Aorta (tissue), 5 donors: ENCODE data around the gene UBQLN4. TPM values are rescaled to one million over a fixed set of nuclear protein-coding genes. Genes with fewer than 3 reads are reported as not detected.

Experiments
- ATAC-seq: fragments of 200-7000 bp; cut with Tn5 transposase; one replicate; pipeline ENCODE4 v1.9.1; 2022; ENCODE audit warnings: moderate library complexity; ENCODE audit not compliant: low FRiP score
- DNase-seq, 2 donors: peaks; one replicate each; pipeline ENCODE4 v3.0.0-alpha.2; 2020
- H3K27ac ChIP-seq, 2 donors: one replicate each; pipeline ENCODE4 v1.5.1; 2013; ENCODE audit warnings: low read length in 2 of 2, mild to moderate bottlenecking in 2 of 2, moderate library complexity in 2 of 2, control low read depth in 1 of 2, inconsistent platforms in 1 of 2, low read depth in 1 of 2
- H3K27me3 ChIP-seq, 2 donors: one replicate each; pipeline ENCODE4 v1.6.1; 2013; ENCODE audit warnings: control low read depth in 1 of 2, low read length in 1 of 2, mild to moderate bottlenecking in 1 of 2, moderate library complexity in 1 of 2; ENCODE audit not compliant: insufficient read depth in 2 of 2, control insufficient read depth in 1 of 2
- H3K36me3 ChIP-seq, 2 donors: one replicate each; pipeline ENCODE4 v1.6.1; 2013; ENCODE audit warnings: control low read depth in 1 of 2, low read length in 1 of 2, mild to moderate bottlenecking in 1 of 2; ENCODE audit not compliant: insufficient read depth in 2 of 2, control insufficient read depth in 1 of 2
- H3K4me1 ChIP-seq, 2 donors: one replicate each; pipeline ENCODE4 v1.6.1; 2013; ENCODE audit warnings: low read length in 2 of 2, control low read depth in 1 of 2, mild to moderate bottlenecking in 1 of 2, moderate library complexity in 1 of 2; ENCODE audit not compliant: insufficient read depth in 2 of 2, control insufficient read depth in 1 of 2
- H3K4me3 ChIP-seq, 2 donors: one replicate each; pipeline ENCODE4 v1.5.1; 2013; ENCODE audit warnings: low read length in 2 of 2, control low read depth in 1 of 2, mild to moderate bottlenecking in 1 of 2
- H3K9me3 ChIP-seq: one replicate; pipeline ENCODE4 v1.6.1; 2013; ENCODE audit warnings: mild to moderate bottlenecking, low read length; ENCODE audit not compliant: control insufficient read depth
- WGBS, 2 donors: extraction: QIAGEN DNeasy Blood & Tissue Kit; methylation state at CpG; one replicate each; pipeline ENCODE4 v1.1.7; 2013; 5-methylcytosine and 5-hydroxymethylcytosine counted together
- intact Hi-C, 2 donors: fragments of 100-400 bp; cut with DNase I; formaldehyde crosslinking; loops; one replicate each; pipeline versions ENCODE4 v1.14.2 to v1.15.0; 2022
- polyA plus RNA-seq, 2 donors: library from polyadenylated mRNA; stranded (reverse); fragments of 200-250 nt; gene quantifications; one replicate each; pipeline ENCODE4 v1.2.3, GENCODE V29; 2013
- total RNA-seq, 2 donors: library from RNA; stranded (reverse); fragmentation: NEBNext Ultra II Directional; extraction: Animal tissue kit (Norgen Biotek cat#: 25700); gene quantifications; one replicate each; pipeline ENCODE4 v1.2.1, GENCODE V29; 2021
- donor health status: healthy with polysubstance abuse.
- donor health status: Bipolar disorder and iron deficiency.
- donor health status: DM: no; HTN: no; CAD: no.
- donor health status: DM: no; HTN: no; CAD: no.
- donor health status: DM: yes; HTN: yes; CAD: no.

The UBQLN4 gene
- total and polyA plus RNA-seq, 4 donors: 14.5 to 25.7 (median 19.9) TPM

GRCh38 chr1:156096640-156097391 lies 43.2 kb upstream of the UBQLN4 start:
- no peaks in the 10 kb centered on the region for H3K27me3 ChIP-seq
- H3K36me3 ChIP-seq: no peaks in the 10 kb centered on the region
- no peaks in the 10 kb centered on the region for H3K9me3 ChIP-seq
- H3K4me3 ChIP-seq: no peak overlapping the region
- DNase-seq: peak; percentile 94 to 97
- 8 to 12% methylated on average over 14 of the region's 14 CpGs for WGBS, 2 donors
- peak overlapping the region; percentile 5 to 72 for H3K27ac ChIP-seq
- ATAC-seq: peak; percentile 96
- intact Hi-C loops: loop anchor here (1.0 to 2.0 kb wide), 3 partner anchors 32 to 124 kb away; no protein-coding TSS in a partner anchor
- H3K4me1 ChIP-seq: no peaks in the 10 kb centered on the region

DNA sequence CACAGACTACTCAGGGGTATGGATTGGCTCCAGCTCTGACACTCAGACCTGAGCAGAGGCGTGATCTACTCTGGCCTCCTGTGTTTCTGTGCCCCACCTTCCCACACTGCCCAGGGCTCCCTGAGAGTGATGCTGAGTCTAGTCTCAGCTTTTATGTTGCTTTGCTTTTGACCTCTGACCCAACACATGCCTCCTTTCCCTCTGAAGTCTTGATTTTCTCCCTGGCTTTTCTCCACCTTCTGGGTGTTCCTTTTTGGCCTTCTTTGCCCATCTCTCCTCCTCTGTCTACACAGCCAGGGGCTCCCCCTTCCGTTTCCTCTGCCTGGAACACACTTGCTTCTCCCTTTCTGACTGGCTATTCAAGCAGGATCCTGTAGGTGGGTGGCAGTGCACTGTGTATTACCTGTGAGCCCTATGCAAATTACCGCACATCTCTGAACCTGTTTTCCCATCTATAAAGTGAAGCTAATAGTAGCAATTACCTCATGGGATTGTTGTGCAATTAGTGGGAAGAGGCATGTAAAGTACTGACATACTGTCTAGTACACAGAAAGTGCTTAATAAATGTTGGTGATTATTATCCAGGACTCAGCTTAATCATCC lies 42.4 kb upstream of the UBQLN4 start:
- Histone ChIP-seq H3K4me3 (no peak overlapping the region), H3K9me3 (no peaks in the 10 kb centered on the region), H3K27ac (no peak overlapping the region), H3K36me3 (no peaks in the 10 kb centered on the region), H3K4me1 (no peaks in the 10 kb centered on the region), H3K27me3 (no peaks in the 10 kb centered on the region)
- WGBS, 2 donors: 70 to 79% methylated on average over 3 of the region's 3 CpGs
- intact Hi-C loops: loop anchor here (1.0 to 2.0 kb wide), 3 partner anchors 33 to 125 kb away; no protein-coding TSS in a partner anchor
- DNase-seq: no peak
- no peak for ATAC-seq

GRCh38 chr1:156091610-156092009 lies 38.0 kb upstream of the UBQLN4 start:
- 64 to 72% methylated on average over 2 of the region's 2 CpGs for WGBS, 2 donors
- Histone ChIP-seq H3K27me3 (no peaks in the 10 kb centered on the region), H3K27ac (no peak overlapping the region), H3K4me1 (no peaks in the 10 kb centered on the region), H3K4me3 (no peak overlapping the region), H3K36me3 (no peaks in the 10 kb centered on the region), H3K9me3 (no peaks in the 10 kb centered on the region)
- ATAC-seq: no peak
- DNase-seq: no peak
- intact Hi-C loops: no loop called here

DNA sequence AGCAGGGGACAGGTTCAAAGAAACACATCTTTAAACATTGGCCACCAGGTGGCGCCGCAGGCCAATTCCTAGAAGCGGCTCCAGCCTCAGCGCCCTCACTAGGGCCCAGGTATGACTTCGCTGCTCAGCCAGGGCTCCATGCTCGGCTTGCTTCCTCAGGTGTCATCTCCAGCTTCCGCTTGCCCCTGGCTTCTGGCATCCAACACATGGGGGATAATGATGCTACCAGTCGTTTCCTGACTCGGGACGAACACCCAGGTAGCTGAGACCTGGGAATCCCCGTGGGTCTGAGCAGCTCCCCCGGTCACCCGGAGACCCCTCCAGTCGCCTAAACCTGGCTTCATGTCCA lies 37.2 kb upstream of the UBQLN4 start:
- 34 to 35% methylated on average over 14 of the region's 14 CpGs for WGBS, 2 donors
- Histone ChIP-seq H3K27ac (no peak overlapping the region), H3K4me1 (no peaks in the 10 kb centered on the region), H3K36me3 (no peaks in the 10 kb centered on the region), H3K27me3 (no peaks in the 10 kb centered on the region), H3K9me3 (no peaks in the 10 kb centered on the region), H3K4me3 (no peak overlapping the region)
- DNase-seq: peak; percentile 88 to 97
- intact Hi-C loops: loop anchor here (1.0 kb wide), 1 partner anchor 134 kb away; no protein-coding TSS in a partner anchor
- ATAC-seq: peak; percentile 82

DNA sequence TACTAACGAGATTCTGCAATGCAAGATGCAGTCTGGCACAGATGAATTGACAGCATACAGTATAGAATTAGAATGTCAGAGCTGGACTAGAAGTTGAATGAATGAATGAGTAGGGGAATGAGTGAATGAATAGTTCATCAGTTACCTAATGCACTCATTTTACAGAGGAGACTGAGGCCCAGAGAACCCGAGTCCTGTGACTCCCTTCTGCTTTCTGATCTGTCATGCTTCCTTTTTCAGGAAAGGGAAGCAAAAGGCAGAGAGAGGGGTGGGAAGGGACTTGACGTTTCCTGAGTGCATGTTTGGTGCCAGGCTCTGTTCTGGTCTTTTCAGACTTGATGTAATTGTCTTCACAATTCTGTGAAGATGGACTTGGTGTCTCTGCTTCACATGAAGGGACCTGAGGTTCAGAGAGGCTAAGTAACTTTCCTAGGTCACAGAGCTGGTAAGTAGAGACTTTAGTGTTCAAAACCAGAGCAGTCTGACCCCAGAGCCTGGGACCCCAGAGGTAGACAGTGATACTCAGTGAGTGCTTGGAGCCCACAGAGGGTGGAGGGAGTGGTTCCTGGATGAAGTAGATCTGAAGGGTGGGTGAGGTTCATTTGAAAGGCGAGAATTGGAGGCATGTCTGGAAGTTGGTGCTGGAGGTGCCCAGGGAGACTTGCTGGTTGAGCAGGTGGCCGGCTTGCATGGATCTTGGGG lies 36.7 kb upstream of the UBQLN4 start:
- Histone ChIP-seq H3K27ac (no peak overlapping the region), H3K9me3 (no peaks in the 10 kb centered on the region), H3K4me3 (no peak overlapping the region), H3K4me1 (no peaks in the 10 kb centered on the region), H3K36me3 (no peaks in the 10 kb centered on the region), H3K27me3 (no peaks in the 10 kb centered on the region)
- no peak for DNase-seq
- intact Hi-C loops: loop anchor here (1.0 kb wide), 1 partner anchor 135 kb away; no protein-coding TSS in a partner anchor
- no peak for ATAC-seq
- WGBS, 2 donors: 34 to 36% methylated on average over 5 of the region's 5 CpGs

GRCh38 chr1:156089704-156090103 lies 36.1 kb upstream of the UBQLN4 start:
- 57 to 66% methylated on average over 6 of the region's 6 CpGs for WGBS, 2 donors

GRCh38 chr1:156086256-156086662 lies 32.7 kb upstream of the UBQLN4 start:
- no peak for DNase-seq
- WGBS, 2 donors: 32 to 33% methylated on average over 1 of the region's 1 CpG
- intact Hi-C loops: no loop called here
- Histone ChIP-seq H3K4me1 (no peaks in the 10 kb centered on the region), H3K36me3 (no peaks in the 10 kb centered on the region), H3K9me3 (no peaks in the 10 kb centered on the region), H3K4me3 (no peak overlapping the region), H3K27me3 (no peaks in the 10 kb centered on the region), H3K27ac (no peak overlapping the region)
- no peak for ATAC-seq

More at GRCh38 chr1:156089704-156090103, 36.1 kb upstream of the UBQLN4 start:
- H3K27me3 ChIP-seq: no peaks in the 10 kb centered on the region
- no peaks in the 10 kb centered on the region for H3K4me1 ChIP-seq
- no peak overlapping the region for H3K27ac ChIP-seq
- no peaks in the 10 kb centered on the region for H3K36me3 ChIP-seq
- intact Hi-C loops: loop anchor here (1.0 kb wide), 1 partner anchor 136 kb away; no protein-coding TSS in a partner anchor
- DNase-seq (no peak), ATAC-seq (no peak)
- H3K4me3 ChIP-seq: no peak overlapping the region
- H3K9me3 ChIP-seq: no peaks in the 10 kb centered on the region

DNA sequence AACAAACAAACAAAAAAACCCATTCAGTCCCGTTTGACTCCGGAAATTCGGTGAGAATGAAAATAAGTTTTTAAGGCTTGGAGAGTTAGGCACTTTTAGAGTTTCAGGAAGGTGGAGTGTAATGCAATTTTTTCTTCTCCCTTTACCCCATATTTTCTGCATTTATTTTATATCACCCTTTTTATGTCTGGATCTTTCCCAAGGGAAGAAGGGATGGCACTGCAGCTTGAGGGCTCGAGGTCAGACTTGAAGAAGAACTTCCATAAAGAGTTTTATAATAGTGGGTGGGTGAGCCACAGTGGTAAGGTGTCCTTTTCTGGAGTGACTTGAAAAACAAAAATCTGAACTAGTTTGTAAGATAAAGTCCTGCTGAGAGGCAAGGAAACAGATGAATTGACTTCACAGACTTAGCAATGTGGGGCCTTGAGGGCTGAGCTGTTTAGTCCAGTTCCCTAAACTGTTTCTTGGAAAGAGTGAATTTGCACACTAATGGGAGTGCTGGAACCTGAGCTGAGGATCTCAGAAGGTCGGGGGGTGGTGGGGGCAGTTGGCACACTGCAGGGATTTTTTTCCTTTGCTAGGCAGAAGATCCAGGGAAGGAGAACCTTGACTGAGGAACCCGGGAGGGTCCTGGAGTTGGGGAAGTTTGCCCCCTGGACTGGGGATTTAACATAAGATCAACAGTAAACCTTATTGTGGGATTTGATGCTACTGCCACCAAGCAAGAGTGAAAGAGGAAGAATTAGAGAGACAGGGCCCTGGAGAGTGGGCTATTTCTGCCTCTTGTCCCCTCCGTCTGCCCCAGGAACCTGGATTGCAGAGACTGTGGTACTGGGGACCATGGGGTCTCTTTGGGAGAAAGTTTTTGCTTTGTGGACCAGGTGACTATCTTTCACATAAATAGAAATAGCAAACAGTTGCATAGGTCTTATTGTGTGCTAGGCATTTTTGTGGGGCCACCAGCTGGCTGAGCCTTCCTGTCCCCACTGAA lies 30.5 kb upstream of the UBQLN4 start:
- Histone ChIP-seq H3K4me1 (no peaks in the 10 kb centered on the region), H3K27ac (no peak overlapping the region), H3K9me3 (no peaks in the 10 kb centered on the region), H3K4me3 (no peak overlapping the region), H3K36me3 (no peaks in the 10 kb centered on the region), H3K27me3 (no peaks in the 10 kb centered on the region)
- WGBS, 2 donors: 50 to 56% methylated on average over 7 of the region's 7 CpGs
- DNase-seq (no peak), ATAC-seq (no peak)
- intact Hi-C loops: no loop called here
